CD8-positive, alpha-beta memory T cell (primary cell): Measurements from ENCODE around the gene RBP4. TPM values are rescaled to one million over a fixed set of nuclear protein-coding genes. Genes with fewer than 3 reads are reported as not detected.
"Not testable (repeated sequence)": the region's sequence is repeated elsewhere in the genome, so short reads cannot be mapped to it uniquely, and the experiment has no call there.

ENCODE experiments used
- CTCF ChIA-PET: fragments of 350-600 bp; sonication (Branson Sonifier 250); formaldehyde crosslinking; loops from one replicate; lab custom pipeline; 2021; ENCODE audit warnings: antibody characterized with exemption; lab: Charles Lee
- POLR2A ChIA-PET: fragments of 350-600 bp; sonication (Branson Sonifier 250); formaldehyde crosslinking; loops from one replicate; lab custom pipeline; 2021; ENCODE audit warnings: antibody characterized with exemption; lab: Charles Lee
- DNase-seq, 5 donors: peaks; one replicate each; pipeline versions ENCODE4 v3.0.0 to v3.0.0-alpha.2; 2020 to 2022; ENCODE audit warnings: mixed read lengths in 1 of 5
- H3K27ac ChIP-seq: one replicate; pipeline ENCODE4 v1.7.0; 2013; ENCODE audit warnings: low read depth, mild to moderate bottlenecking, low read length, moderate library complexity
- H3K27me3 ChIP-seq: 2 replicates; pipeline ENCODE4 v1.7.0; 2013; ENCODE audit warnings: low read length, mild to moderate bottlenecking; ENCODE audit not compliant: insufficient read depth, poor library complexity, severe bottlenecking
- H3K36me3 ChIP-seq: 2 replicates; pipeline ENCODE4 v1.7.0; 2013; ENCODE audit warnings: mild to moderate bottlenecking, low read length, moderate library complexity; ENCODE audit not compliant: insufficient read depth
- H3K4me1 ChIP-seq: 2 replicates; pipeline ENCODE4 v1.7.0; 2013; ENCODE audit warnings: mild to moderate bottlenecking, low read length, moderate library complexity; ENCODE audit not compliant: insufficient read depth
- H3K4me3 ChIP-seq: 2 replicates; pipeline ENCODE4 v1.7.0; 2013; ENCODE audit warnings: mild to moderate bottlenecking, low read length
- H3K9me3 ChIP-seq: 2 replicates; pipeline ENCODE4 v1.7.0; 2013; ENCODE audit warnings: mild to moderate bottlenecking, low read length
- H3K27ac Mint-ChIP-seq, 8 donors: one replicate each; pipeline ENCODE4 v1.8.0; 2020 to 2021; ENCODE audit warnings: mixed read lengths in 8 of 8, mild to moderate bottlenecking in 6 of 8, inconsistent platforms in 3 of 8, moderate library complexity in 3 of 8
- H3K27me3 Mint-ChIP-seq, 2 donors: one replicate each; pipeline ENCODE4 v1.8.0; 2020 to 2021; ENCODE audit warnings: mixed read lengths in 2 of 2, mild to moderate bottlenecking in 1 of 2, moderate library complexity in 1 of 2
- H3K36me3 Mint-ChIP-seq, 3 donors: one replicate each; pipeline ENCODE4 v1.8.0; 2020 to 2021; ENCODE audit warnings: mixed read lengths in 3 of 3, inconsistent platforms in 1 of 3, mild to moderate bottlenecking in 1 of 3
- H3K4me1 Mint-ChIP-seq, 3 donors: one replicate each; pipeline ENCODE4 v1.8.0; 2020 to 2021; ENCODE audit warnings: mixed read lengths in 3 of 3, inconsistent platforms in 1 of 3, mild to moderate bottlenecking in 1 of 3
- H3K4me3 Mint-ChIP-seq, 7 donors: one replicate each; pipeline ENCODE4 v1.8.0; 2020 to 2021; ENCODE audit warnings: mixed read lengths in 7 of 7, mild to moderate bottlenecking in 6 of 7, moderate library complexity in 4 of 7, inconsistent platforms in 2 of 7
- H3K9me3 Mint-ChIP-seq, 5 donors: one replicate each; pipeline ENCODE4 v1.8.0; 2020 to 2022; ENCODE audit warnings: mixed read lengths in 5 of 5, mild to moderate bottlenecking in 3 of 5, moderate library complexity in 2 of 5, inconsistent platforms in 1 of 5
- polyA plus RNA-seq: library from polyadenylated mRNA; unstranded; fragments of 300-500 nt; fragmentation: Illumina TruSeq; gene quantifications from one replicate; pipeline ENCODE4 v1.2.3, GENCODE V29; 2021
- total RNA-seq, 2 experiments: library from RNA; stranded (reverse); gene quantifications; one replicate each; pipeline ENCODE4 v1.2.3, GENCODE V29; 2021

Gene RBP4
- total and polyA plus RNA-seq, 3 experiments from 2014 or later, result not detected

GRCh38 chr10:93554316-93554663 is 46.7 kb downstream of the RBP4 start:
- POLR2A ChIA-PET, result no interaction called here
- H3K27ac ChIP-seq, result no peak overlapping the region
- Mint-ChIP-seq H3K4me1 (no peaks in the 10 kb centered on the region), H3K4me3 (no peak overlapping the region), H3K27me3 (peaks cover 10 to 21% of the 10 kb centered on the region in 2 donors), H3K36me3 (no peaks in the 10 kb centered on the region), H3K9me3 (no peaks in the 10 kb centered on the region), H3K27ac (peak overlapping the region in 1 of 8 donors; percentile 52)
- no peaks in the 10 kb centered on the region for H3K27me3 ChIP-seq
- CTCF ChIA-PET, result interaction anchor here (0.9 to 1.7 kb wide), 4 partner anchors 12 to 366 kb away, joined by 3 to 6 read pairs (median 4); no protein-coding TSS in a partner anchor
- DNase-seq, result no peak
- H3K4me1 ChIP-seq, result no peaks in the 10 kb centered on the region
- H3K36me3 ChIP-seq, result no peaks in the 10 kb centered on the region
- H3K4me3 ChIP-seq, result no peak overlapping the region
- no peaks in the 10 kb centered on the region for H3K9me3 ChIP-seq

- no peak for DNase-seq
- no peaks in the 10 kb centered on the region for H3K4me1 Mint-ChIP-seq
- H3K36me3 Mint-ChIP-seq, result no peaks in the 10 kb centered on the region
- Histone ChIP-seq H3K27ac (no peak overlapping the region), H3K9me3 (no peaks in the 10 kb centered on the region), H3K4me3 (no peak overlapping the region), H3K27me3 (no peaks in the 10 kb centered on the region), H3K36me3 (no peaks in the 10 kb centered on the region), H3K4me1 (no peaks in the 10 kb centered on the region)
- H3K27ac Mint-ChIP-seq, result no peak overlapping the region
- H3K9me3 Mint-ChIP-seq, result no peaks in the 10 kb centered on the region
- CTCF ChIA-PET, result interaction anchor here (1.0 to 1.7 kb wide), 3 partner anchors 24 to 367 kb away, joined by 3 to 6 read pairs (median 3); no protein-coding TSS in a partner anchor
- peaks cover 10 to 21% of the 10 kb centered on the region in 2 donors for H3K27me3 Mint-ChIP-seq
- POLR2A ChIA-PET, result no interaction called here
- no peak overlapping the region for H3K4me3 Mint-ChIP-seq
Measured at GRCh38 chr10:93553482-93554315, 47.3 kb downstream of the RBP4 start.

GRCh38 chr10:93552780-93553179 is 48.3 kb downstream of the RBP4 start:
- Histone ChIP-seq H3K36me3 (no peaks in the 10 kb centered on the region), H3K9me3 (no peaks in the 10 kb centered on the region), H3K27me3 (no peaks in the 10 kb centered on the region), H3K27ac (no peak overlapping the region), H3K4me1 (no peaks in the 10 kb centered on the region), H3K4me3 (no peak overlapping the region)
- no peaks in the 10 kb centered on the region for H3K36me3 Mint-ChIP-seq
- no peak overlapping the region for H3K4me3 Mint-ChIP-seq
- peaks cover 9 to 24% of the 10 kb centered on the region in 2 donors for H3K27me3 Mint-ChIP-seq
- H3K4me1 Mint-ChIP-seq, result no peaks in the 10 kb centered on the region
- H3K27ac Mint-ChIP-seq, result no peak overlapping the region
- POLR2A ChIA-PET, result no interaction called here
- no peak for DNase-seq
- H3K9me3 Mint-ChIP-seq, result no peaks in the 10 kb centered on the region
- CTCF ChIA-PET, result interaction anchor here (1.0 to 1.2 kb wide), 2 partner anchors 9 to 25 kb away, joined by 3 read pairs; no protein-coding TSS in a partner anchor

- CTCF ChIA-PET, result no interaction called here
- Mint-ChIP-seq H3K9me3 (no peaks in the 10 kb centered on the region), H3K4me3 (no peak overlapping the region), H3K27me3 (peaks cover 8 to 25% of the 10 kb centered on the region in 2 donors), H3K4me1 (no peaks in the 10 kb centered on the region), H3K27ac (no peak overlapping the region), H3K36me3 (no peaks in the 10 kb centered on the region)
- H3K27me3 ChIP-seq, result no peaks in the 10 kb centered on the region
- no peak overlapping the region for H3K4me3 ChIP-seq
- H3K36me3 ChIP-seq, result no peaks in the 10 kb centered on the region
- no peaks in the 10 kb centered on the region for H3K9me3 ChIP-seq
- H3K27ac ChIP-seq, result no peak overlapping the region
- DNase-seq, result no peak
- H3K4me1 ChIP-seq, result no peaks in the 10 kb centered on the region
- POLR2A ChIA-PET, result no interaction called here
Measured at GRCh38 chr10:93550606-93551005, 50.4 kb downstream of the RBP4 start.

GRCh38 chr10:93548376-93549071 is 52.5 kb downstream of the RBP4 start:
- Histone ChIP-seq H3K27me3 (no peaks in the 10 kb centered on the region), H3K36me3 (no peaks in the 10 kb centered on the region), H3K27ac (no peak overlapping the region), H3K4me1 (no peaks in the 10 kb centered on the region), H3K9me3 (no peaks in the 10 kb centered on the region), H3K4me3 (no peak overlapping the region)
- peaks cover 4 to 12% of the 10 kb centered on the region in 2 donors for H3K27me3 Mint-ChIP-seq
- H3K9me3 Mint-ChIP-seq, result no peaks in the 10 kb centered on the region
- DNase-seq, result no peak
- ChIA-PET CTCF (no interaction called here), POLR2A (no interaction called here)
- H3K27ac Mint-ChIP-seq, result no peak overlapping the region
- no peaks in the 10 kb centered on the region for H3K36me3 Mint-ChIP-seq
- H3K4me1 Mint-ChIP-seq, result no peaks in the 10 kb centered on the region
- H3K4me3 Mint-ChIP-seq, result no peak overlapping the region

GRCh38 chr10:93547522-93547921 is 53.5 kb downstream of the RBP4 start:
- Histone ChIP-seq H3K9me3 (no peaks in the 10 kb centered on the region), H3K4me3 (no peak overlapping the region), H3K27me3 (no peaks in the 10 kb centered on the region), H3K27ac (no peak overlapping the region), H3K36me3 (no peaks in the 10 kb centered on the region), H3K4me1 (no peaks in the 10 kb centered on the region)
- Mint-ChIP-seq H3K4me1 (peaks cover 0 to under 1% (median 0%) of the 10 kb centered on the region in 3 donors), H3K9me3 (no peaks in the 10 kb centered on the region), H3K27ac (no peak overlapping the region), H3K27me3 (peaks cover 4 to 9% of the 10 kb centered on the region in 2 donors), H3K4me3 (no peak overlapping the region), H3K36me3 (no peaks in the 10 kb centered on the region)
- CTCF ChIA-PET, result no interaction called here
- POLR2A ChIA-PET, result no interaction called here
- DNase-seq, result no peak

- H3K9me3 ChIP-seq, POLR2A ChIA-PET, H3K27ac ChIP-seq, H3K27me3 Mint-ChIP-seq, H3K4me3 Mint-ChIP-seq, H3K36me3 Mint-ChIP-seq, H3K36me3 ChIP-seq, H3K27ac Mint-ChIP-seq, H3K4me1 ChIP-seq, H3K4me3 ChIP-seq, H3K27me3 ChIP-seq, H3K4me1 Mint-ChIP-seq, H3K9me3 Mint-ChIP-seq, CTCF ChIA-PET, DNase-seq: not testable (repeated sequence)
Measured at GRCh38 chr10:93546995-93547394, 54.0 kb downstream of the RBP4 start.

GRCh38 chr10:93542358-93542791 is 58.7 kb downstream of the RBP4 start:
- Histone ChIP-seq H3K9me3 (no peaks in the 10 kb centered on the region), H3K4me3 (no peak overlapping the region), H3K27ac (no peak overlapping the region), H3K27me3 (no peaks in the 10 kb centered on the region), H3K36me3 (no peaks in the 10 kb centered on the region), H3K4me1 (no peaks in the 10 kb centered on the region)
- no peak overlapping the region for H3K27ac Mint-ChIP-seq
- H3K4me1 Mint-ChIP-seq, result peaks cover 0 to 3% (median 0%) of the 10 kb centered on the region in 3 donors
- ChIA-PET CTCF (interaction anchor here (1.2 kb wide), 1 partner anchor 13 kb away, joined by 4 read pairs; no protein-coding TSS in a partner anchor), POLR2A (no interaction called here)
- H3K36me3 Mint-ChIP-seq, result no peaks in the 10 kb centered on the region
- peaks cover 0 to 5% (median 0%) of the 10 kb centered on the region in 5 donors for H3K9me3 Mint-ChIP-seq
- peak overlapping the region in 1 of 7 donors; percentile 49 for H3K4me3 Mint-ChIP-seq
- DNase-seq, result no peak
- peaks cover 7 to 14% of the 10 kb centered on the region in 2 donors for H3K27me3 Mint-ChIP-seq
